Measurements from ENCODE around the gene CDH24. TPM values are rescaled to one million over a fixed set of nuclear protein-coding genes. Genes with fewer than 3 reads are reported as not detected.

CDH24 gene
- total RNA-seq, 1 experiment from 2014 or later, result 5.0 TPM

- no peak for DNase-seq
- Mint-ChIP-seq H3K9me3 (ENCODE audit: low read depth, unreplicated experiment) (no peaks in the 10 kb centered on the region), H3K4me1 (ENCODE audit: low read depth, unreplicated experiment) (peaks cover 31% of the 10 kb centered on the region), H3K27ac (ENCODE audit: unreplicated experiment) (peak overlapping the region; percentile 75), H3K36me3 (ENCODE audit: insufficient read depth, unreplicated experiment) (peaks cover 69% of the 10 kb centered on the region), H3K4me3 (ENCODE audit: low read depth, unreplicated experiment) (peak overlapping the region; percentile 81), H3K27me3 (ENCODE audit: unreplicated experiment) (no peaks in the 10 kb centered on the region)
- intact Hi-C loops (cut with micrococcal nuclease; ENCODE audit: unreplicated experiment), result no loop called here
- CTCF ChIA-PET, result interaction anchor here (0.6 to 2.5 kb wide), 5 partner anchors 10 to 249 kb away, joined by 3 to 16 read pairs (median 7); partner anchors contain the start of genes ACIN1, C14orf119 and PABPN1
- BruUV-seq (replicated peaks), result no TSS peak
- TF ChIP-seq CTCF (IDR thresholded peaks at IDR 0.05; ENCODE audit: unreplicated experiment), result no peak
These were observed 14.7 kb upstream of the CDH24 start for GRCh38 chr14:23071921-23072539.

GRCh38 chr14:23071244-23071920 is 14.1 kb upstream of the CDH24 start:
- DNase-seq, result peak; percentile 80
- peaks cover 69% of the 10 kb centered on the region for H3K36me3 Mint-ChIP-seq (ENCODE audit: insufficient read depth, unreplicated experiment)
- BruUV-seq (replicated peaks), result no TSS peak
- CTCF ChIA-PET, result interaction anchor here (0.6 to 2.5 kb wide), 5 partner anchors 9 to 250 kb away, joined by 3 to 16 read pairs (median 7); partner anchors contain the start of genes ACIN1, C14orf119 and PABPN1
- intact Hi-C loops (cut with micrococcal nuclease; ENCODE audit: unreplicated experiment), result no loop called here
- peak overlapping the region; percentile 75 for H3K27ac Mint-ChIP-seq (ENCODE audit: unreplicated experiment)
- peak overlapping the region; percentile 81 for H3K4me3 Mint-ChIP-seq (ENCODE audit: low read depth, unreplicated experiment)
- no peak for TF ChIP-seq CTCF (IDR thresholded peaks at IDR 0.05; ENCODE audit: unreplicated experiment)
- H3K4me1 Mint-ChIP-seq (ENCODE audit: low read depth, unreplicated experiment), result peaks cover 31% of the 10 kb centered on the region
- H3K27me3 Mint-ChIP-seq (ENCODE audit: unreplicated experiment), result no peaks in the 10 kb centered on the region
- no peaks in the 10 kb centered on the region for H3K9me3 Mint-ChIP-seq (ENCODE audit: low read depth, unreplicated experiment)

- no peak for TF ChIP-seq CTCF (IDR thresholded peaks at IDR 0.05; ENCODE audit: unreplicated experiment)
- H3K4me3 Mint-ChIP-seq (ENCODE audit: low read depth, unreplicated experiment), result peak overlapping the region; percentile 81
- intact Hi-C loops (cut with micrococcal nuclease; ENCODE audit: unreplicated experiment), result no loop called here
These were observed 13.2 kb upstream of the CDH24 start for GRCh38 chr14:23070262-23071129.

GRCh38 chr14:23069413-23069806 is 12.1 kb upstream of the CDH24 start:
- no peak for DNase-seq
- intact Hi-C loops (cut with micrococcal nuclease; ENCODE audit: unreplicated experiment), result no loop called here
- BruUV-seq (replicated peaks), result no TSS peak
- CTCF ChIA-PET, result interaction anchor here (0.6 to 1.8 kb wide), 19 partner anchors 9 to 232 kb away, joined by 3 to 25 read pairs (median 5); partner anchors contain the start of genes ACIN1, AJUBA, C14orf119 and CDH24
- Mint-ChIP-seq H3K36me3 (ENCODE audit: insufficient read depth, unreplicated experiment) (peaks cover 65% of the 10 kb centered on the region), H3K9me3 (ENCODE audit: low read depth, unreplicated experiment) (no peaks in the 10 kb centered on the region), H3K27me3 (ENCODE audit: unreplicated experiment) (no peaks in the 10 kb centered on the region), H3K4me3 (ENCODE audit: low read depth, unreplicated experiment) (no peak overlapping the region), H3K27ac (ENCODE audit: unreplicated experiment) (no peak overlapping the region), H3K4me1 (ENCODE audit: low read depth, unreplicated experiment) (peaks cover 31% of the 10 kb centered on the region)
- TF ChIP-seq CTCF (IDR thresholded peaks at IDR 0.05; ENCODE audit: unreplicated experiment), result no peak

More at GRCh38 chr14:23070262-23071129, 13.2 kb upstream of the CDH24 start:
- CTCF ChIA-PET, result interaction anchor here (1.1 to 2.5 kb wide), 4 partner anchors 8 to 84 kb away, joined by 3 to 16 read pairs (median 8); partner anchors contain the start of genes ACIN1 and C14orf119
- Mint-ChIP-seq H3K9me3 (ENCODE audit: low read depth, unreplicated experiment) (no peaks in the 10 kb centered on the region), H3K36me3 (ENCODE audit: insufficient read depth, unreplicated experiment) (peaks cover 69% of the 10 kb centered on the region), H3K4me1 (ENCODE audit: low read depth, unreplicated experiment) (peaks cover 31% of the 10 kb centered on the region), H3K27me3 (ENCODE audit: unreplicated experiment) (no peaks in the 10 kb centered on the region), H3K27ac (ENCODE audit: unreplicated experiment) (peak overlapping the region; percentile 75)
- DNase-seq, result no peak
- no TSS peak for BruUV-seq (replicated peaks)
